Airway epithelial cell (primary cell): ENCODE data around the gene PMS1. TPM values are rescaled to one million over a fixed set of nuclear protein-coding genes. Genes with fewer than 3 reads are reported as not detected.

Source experiments
- total RNA-seq: library from RNA; depleted of rRNA; stranded (reverse); fragments of >200 nt; gene quantifications from 2 replicates; pipeline ENCODE4 v1.2.3, GENCODE V29; 2015

PMS1 gene
- total RNA-seq = 16.4 and 18.5 TPM in 2 replicates

GRCh38 chr2:189783927-189784867 lies at the start of gene PMS1, which contains the start of gene ORMDL1:
Gene PMS1 (plus strand): TSS chr2:189784450. CDS start chr2:189791810, 7,360 bp downstream.
Gene ORMDL1 (minus strand): TSS chr2:189784339. CDS start chr2:189782595, 1,744 bp downstream.

GRCh38 chr2:189762551-189763298 lies 21.5 kb upstream of the PMS1 start, which contains the start of gene OSGEPL1:
Gene OSGEPL1 (minus strand): TSS chr2:189762792. CDS start chr2:189761640, 1,152 bp downstream.

Other genes with a start within 250 kb of the PMS1 start
- 0.79 and 0.99 TPM in 2 replicates for gene SLC40A1, start 203.7 kb upstream of the PMS1 start, total RNA-seq
- gene ASNSD1, start 123.0 kb upstream of the PMS1 start, total RNA-seq = 19.3 and 28.9 TPM in 2 replicates
- gene ANKAR, start 109.8 kb upstream of the PMS1 start, total RNA-seq = 0.78 and 1.6 TPM in 2 replicates
- gene OSGEPL1, start 21.7 kb upstream of the PMS1 start, total RNA-seq = 7.1 and 12.4 TPM in 2 replicates
- 22.0 and 30.5 TPM in 2 replicates for gene ORMDL1, start 111 bp upstream of the PMS1 start, total RNA-seq